SU-DHL-6 (cell line): ENCODE results near the gene VANGL2.
"Not testable (repeated sequence)": the region's sequence is repeated elsewhere in the genome, so short reads cannot be mapped to it uniquely, and the experiment has no call there.

ENCODE experiments used
- H2AFZ ChIP-seq: fragments of 200-600 bp; sonication (generic); 2 replicates; pipeline ENCODE4 v1.6.1; 2014; ENCODE audit warnings: low read depth, mild to moderate bottlenecking, moderate library complexity, mixed read lengths, antibody characterized with exemption, low read length; ENCODE audit not compliant: severe bottlenecking
- H3F3A ChIP-seq: fragments of 200-600 bp; shearing (Covaris generic); 2 replicates; pipeline ENCODE4 v1.6.0; 2016; ENCODE audit warnings: antibody characterized with exemption, mild to moderate bottlenecking; ENCODE audit not compliant: insufficient read depth
- H3K27ac ChIP-seq: fragments of 200-600 bp; sonication (generic); 2 replicates; pipeline ENCODE4 v1.5.1; 2016; ENCODE audit warnings: low read depth, mild to moderate bottlenecking, low read length, moderate library complexity, mixed read lengths
- H3K27me3 ChIP-seq: fragments of 200-600 bp; sonication (generic), shearing (Covaris generic); 2 replicates; pipeline ENCODE4 v1.6.0; 2014; ENCODE audit warnings: mild to moderate bottlenecking, low read length
- H3K36me3 ChIP-seq: fragments of 200-600 bp; sonication (generic); 2 replicates; pipeline ENCODE4 v1.6.1; 2014; ENCODE audit warnings: mild to moderate bottlenecking, low read length, mixed read lengths
- H3K4me2 ChIP-seq: fragments of 300-600, 200-600 bp; shearing (Covaris generic), sonication (generic); 2 replicates; pipeline ENCODE4 v1.6.0; 2014; ENCODE audit warnings: low read length, low read depth, mild to moderate bottlenecking; ENCODE audit not compliant: poor library complexity, severe bottlenecking
- H3K4me3 ChIP-seq: fragments of 200-600 bp; sonication (generic); 2 replicates; pipeline ENCODE4 v1.5.1; 2014; ENCODE audit warnings: antibody characterized with exemption, low read length, mild to moderate bottlenecking, mixed read lengths; ENCODE audit not compliant: insufficient read depth, poor library complexity, severe bottlenecking
- H3K79me2 ChIP-seq: fragments of 200-600 bp; sonication (generic); 2 replicates; pipeline ENCODE4 v1.6.1; 2014; ENCODE audit warnings: mild to moderate bottlenecking, low read length, moderate library complexity; ENCODE audit not compliant: insufficient read depth
- H3K9ac ChIP-seq: fragments of 200-600 bp; sonication (generic); 2 replicates; pipeline ENCODE4 v1.7.0; 2014; ENCODE audit warnings: mild to moderate bottlenecking, low read length
- H3K9me2 ChIP-seq: fragments of 200-600 bp; sonication (generic); replicated peaks from 2 replicates; pipeline ENCODE4 v1.6.1; 2014; ENCODE audit warnings: low read length; ENCODE audit not compliant: insufficient read depth
- H3K9me3 ChIP-seq: fragments of 200-600 bp; sonication (generic); 2 replicates; pipeline ENCODE4 v1.6.1; 2014; ENCODE audit warnings: low read length, mixed read lengths; ENCODE audit not compliant: insufficient read depth
- H4K20me1 ChIP-seq: fragments of 200-600 bp; sonication (generic); 2 replicates; pipeline ENCODE4 v1.6.1; 2014; ENCODE audit warnings: low read depth, mild to moderate bottlenecking, antibody characterized with exemption, low read length, moderate library complexity, mixed read lengths
- EZH2phosphoT487 ChIP-seq: fragments of 200-600 bp; sonication (generic), shearing (Covaris generic); conservative IDR thresholded peaks from 2 replicates; pipeline ENCODE4 v1.6.1; 2018; ENCODE audit warnings: mild to moderate bottlenecking, antibody characterized with exemption, low read length, moderate library complexity, mixed read lengths
- TF ChIP-seq, protein P1 (sequence below): fragments of 200-600 bp; sonication (generic); IDR thresholded peaks from one replicate; pipeline ENCODE4 v1.5.1; 2017; ENCODE audit warnings: antibody characterized with exemption, mild to moderate bottlenecking, low read length, moderate library complexity; ENCODE audit not compliant: insufficient read depth, poor library complexity, severe bottlenecking

VANGL2 gene

GRCh38 chr1:160375788-160376524 lies 24.4 kb upstream of the VANGL2 start:
- H3K27ac ChIP-seq, result no peak overlapping the region
- H2AFZ ChIP-seq, result peak overlapping the region; percentile 3
- H3F3A ChIP-seq, result no peaks in the 10 kb centered on the region
- no peaks in the 10 kb centered on the region for H4K20me1 ChIP-seq
- TF ChIP-seq, protein P1, sequence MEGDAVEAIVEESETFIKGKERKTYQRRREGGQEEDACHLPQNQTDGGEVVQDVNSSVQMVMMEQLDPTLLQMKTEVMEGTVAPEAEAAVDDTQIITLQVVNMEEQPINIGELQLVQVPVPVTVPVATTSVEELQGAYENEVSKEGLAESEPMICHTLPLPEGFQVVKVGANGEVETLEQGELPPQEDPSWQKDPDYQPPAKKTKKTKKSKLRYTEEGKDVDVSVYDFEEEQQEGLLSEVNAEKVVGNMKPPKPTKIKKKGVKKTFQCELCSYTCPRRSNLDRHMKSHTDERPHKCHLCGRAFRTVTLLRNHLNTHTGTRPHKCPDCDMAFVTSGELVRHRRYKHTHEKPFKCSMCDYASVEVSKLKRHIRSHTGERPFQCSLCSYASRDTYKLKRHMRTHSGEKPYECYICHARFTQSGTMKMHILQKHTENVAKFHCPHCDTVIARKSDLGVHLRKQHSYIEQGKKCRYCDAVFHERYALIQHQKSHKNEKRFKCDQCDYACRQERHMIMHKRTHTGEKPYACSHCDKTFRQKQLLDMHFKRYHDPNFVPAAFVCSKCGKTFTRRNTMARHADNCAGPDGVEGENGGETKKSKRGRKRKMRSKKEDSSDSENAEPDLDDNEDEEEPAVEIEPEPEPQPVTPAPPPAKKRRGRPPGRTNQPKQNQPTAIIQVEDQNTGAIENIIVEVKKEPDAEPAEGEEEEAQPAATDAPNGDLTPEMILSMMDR, result no peak
- TF ChIP-seq EZH2phosphoT487, result no peak
- H3K4me2 ChIP-seq, result no peak overlapping the region
- no peak overlapping the region for H3K4me3 ChIP-seq
- H3K27me3 ChIP-seq, result no peaks in the 10 kb centered on the region
- no peaks in the 10 kb centered on the region for H3K79me2 ChIP-seq
- no peaks in the 10 kb centered on the region for H3K36me3 ChIP-seq
- H3K9me3 ChIP-seq, result no peaks in the 10 kb centered on the region
- no peak overlapping the region for H3K9ac ChIP-seq
- H3K9me2 ChIP-seq, result no peaks in the 10 kb centered on the region

DNA sequence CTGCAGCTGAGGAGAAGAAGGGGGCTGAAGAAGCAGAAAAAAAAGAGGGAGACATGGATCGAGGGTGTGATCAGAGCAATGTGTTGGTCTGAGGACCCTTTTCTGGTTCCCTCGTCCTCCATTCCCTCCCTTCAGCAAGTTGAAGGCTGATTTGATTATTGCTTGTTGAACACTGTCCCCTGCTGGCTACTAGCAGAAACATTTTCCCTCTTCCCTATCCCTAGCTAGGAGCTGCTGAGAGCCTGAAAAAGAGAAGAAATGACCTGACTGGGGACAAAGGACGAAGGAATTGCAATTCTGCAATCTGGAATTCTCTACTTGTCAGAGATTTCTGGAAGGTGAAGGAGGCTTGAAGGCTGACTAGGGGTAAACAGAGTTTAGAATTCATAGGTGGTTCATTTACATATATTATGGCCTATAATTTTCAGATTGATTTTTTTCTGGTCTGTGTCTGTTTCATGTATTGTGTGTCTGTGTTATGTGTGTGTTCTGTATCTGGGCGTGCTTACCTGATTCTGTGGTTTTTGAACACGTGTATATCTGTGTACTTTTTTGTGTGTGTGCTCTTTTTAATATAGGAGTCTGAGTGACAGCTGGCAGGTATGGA lies 23.7 kb upstream of the VANGL2 start:
- Histone ChIP-seq H3K4me3 (no peak overlapping the region), H3K9ac (no peak overlapping the region), H3K27me3 (no peaks in the 10 kb centered on the region), H2AFZ (no peak overlapping the region), H4K20me1 (no peaks in the 10 kb centered on the region), H3K9me2 (no peaks in the 10 kb centered on the region), H3F3A (no peaks in the 10 kb centered on the region), H3K9me3 (no peaks in the 10 kb centered on the region), H3K36me3 (no peaks in the 10 kb centered on the region), H3K4me2 (no peak overlapping the region), H3K27ac (no peak overlapping the region), H3K79me2 (no peaks in the 10 kb centered on the region)
- TF ChIP-seq, protein P1, result peak; percentile 90
- TF ChIP-seq EZH2phosphoT487, result no peak

DNA sequence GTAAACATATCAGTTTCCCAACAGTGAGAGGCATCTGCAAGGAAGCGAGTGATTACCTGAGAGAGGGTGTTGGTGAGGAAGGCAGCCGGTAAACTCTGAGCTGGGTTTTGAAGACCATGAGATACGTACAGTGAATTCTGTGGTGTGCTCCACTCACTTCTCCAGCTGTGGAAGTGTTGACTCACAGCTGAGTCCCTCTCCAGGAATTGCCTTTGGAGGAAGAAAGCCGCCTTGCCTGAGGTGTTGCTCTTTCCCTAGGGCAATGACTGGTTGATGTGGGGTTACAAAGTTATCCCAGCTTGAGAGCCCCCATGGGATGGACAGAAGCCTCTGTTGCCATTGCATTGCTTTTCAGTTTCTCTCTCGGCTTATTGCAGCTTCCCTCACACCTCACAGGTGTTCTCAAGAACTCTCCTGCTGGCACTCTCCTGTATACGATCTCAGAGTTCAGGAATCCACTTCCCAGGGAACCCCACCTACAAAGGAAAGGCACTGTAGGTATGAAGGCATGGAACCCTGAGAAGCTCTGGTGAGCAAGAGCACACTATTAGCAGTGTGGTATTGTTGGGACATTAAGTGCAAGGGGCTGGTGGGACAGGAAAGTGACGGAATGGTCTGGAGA lies 22.7 kb upstream of the VANGL2 start:
- no peaks in the 10 kb centered on the region for H3F3A ChIP-seq
- H3K36me3 ChIP-seq, result no peaks in the 10 kb centered on the region
- no peaks in the 10 kb centered on the region for H3K9me3 ChIP-seq
- H3K4me3 ChIP-seq, result no peak overlapping the region
- H3K79me2 ChIP-seq, result no peaks in the 10 kb centered on the region
- H4K20me1 ChIP-seq, result no peaks in the 10 kb centered on the region
- no peak overlapping the region for H2AFZ ChIP-seq
- H3K27me3 ChIP-seq, result no peaks in the 10 kb centered on the region
- H3K4me2 ChIP-seq, result no peak overlapping the region
- TF ChIP-seq, protein P1, result no peak
- TF ChIP-seq EZH2phosphoT487, result no peak
- H3K9me2 ChIP-seq, result no peaks in the 10 kb centered on the region
- H3K27ac ChIP-seq, result no peak overlapping the region
- no peak overlapping the region for H3K9ac ChIP-seq

GRCh38 chr1:160384812-160385211 lies 15.6 kb upstream of the VANGL2 start:
- H3K4me3 ChIP-seq, H3K27me3 ChIP-seq, H3K79me2 ChIP-seq, H3K9ac ChIP-seq, H3K27ac ChIP-seq, H3K4me2 ChIP-seq, H3K9me2 ChIP-seq, H4K20me1 ChIP-seq, H3K9me3 ChIP-seq, H3K36me3 ChIP-seq, H2AFZ ChIP-seq, H3F3A ChIP-seq: not testable (repeated sequence)

- not testable (repeated sequence) for H3K79me2 ChIP-seq, H3K27me3 ChIP-seq, H2AFZ ChIP-seq, H3K36me3 ChIP-seq, H3K27ac ChIP-seq, H3K9ac ChIP-seq, H3K9me3 ChIP-seq, H3K9me2 ChIP-seq, H3K4me3 ChIP-seq, H3F3A ChIP-seq, H4K20me1 ChIP-seq, H3K4me2 ChIP-seq
Measured at GRCh38 chr1:160388406-160388805, 12.0 kb upstream of the VANGL2 start.
